A375 (cell line): Measurements from ENCODE around the gene CACFD1. TPM values are rescaled to one million over a fixed set of nuclear protein-coding genes. Genes with fewer than 3 reads are reported as not detected.

ENCODE experiments used
- total RNA-seq: library from RNA; depleted of rRNA; stranded (reverse); fragments of >200 nt; shearing (Covaris generic); gene quantifications from 2 replicates; pipeline ENCODE4 v1.2.3, GENCODE V29; 2014; rRNA removed

The CACFD1 gene
- 5.4 and 5.7 TPM in 2 replicates for total RNA-seq

GRCh38 chr9:133459476-133460404 lies at the start of gene CACFD1:
Gene CACFD1 (plus strand): TSS chr9:133459978. CDS start chr9:133460067, 89 bp downstream.

DNA sequence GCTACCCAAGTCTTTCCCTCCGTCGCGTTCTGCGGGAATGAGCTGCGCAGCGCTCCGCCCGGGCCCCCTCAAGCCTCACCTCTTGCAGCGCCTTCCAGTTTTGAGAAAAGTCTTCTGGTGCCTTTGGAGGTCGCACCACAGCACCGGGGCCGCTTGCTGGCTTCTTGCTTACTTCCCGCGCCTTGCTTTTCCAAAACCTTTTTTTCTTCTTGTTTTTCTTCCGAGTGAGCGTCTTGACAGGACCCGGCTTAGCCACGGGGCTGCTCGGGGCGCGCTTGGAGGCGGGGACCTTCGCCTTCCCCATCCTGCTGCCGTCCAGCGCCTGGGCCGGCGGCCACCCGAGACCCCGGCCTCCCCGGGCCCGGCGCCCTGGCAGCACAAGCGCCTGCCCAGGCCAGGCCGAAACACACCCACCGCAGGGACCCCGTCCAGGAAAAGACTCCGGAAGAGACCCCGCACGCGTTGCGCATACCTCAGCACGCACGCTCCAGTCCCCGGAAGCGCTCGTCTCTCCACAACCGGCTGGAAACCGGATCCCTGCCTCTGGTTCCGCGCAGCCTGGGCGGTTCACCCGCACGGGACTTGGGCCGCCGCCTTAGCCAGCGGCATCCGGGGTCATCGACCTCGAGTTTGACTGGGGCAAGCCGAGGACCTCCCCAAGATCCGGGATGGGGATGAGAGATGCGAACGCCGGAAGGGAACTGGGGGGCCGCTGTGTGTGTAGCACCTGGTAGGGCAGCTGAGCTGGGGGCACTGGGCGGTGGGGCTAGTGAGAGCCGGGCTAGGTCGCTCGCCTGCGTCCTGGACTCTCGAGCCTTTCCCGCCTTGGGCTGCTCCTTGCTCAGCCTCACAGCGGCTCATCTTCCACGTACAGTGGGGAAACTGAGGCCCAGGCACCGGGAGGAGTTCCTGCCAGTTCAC lies 42.0 kb upstream of the CACFD1 start, which contains the start of gene REXO4:
TSS of gene REXO4 (minus strand) at position 470 of the 921 bp plus-strand sequence. CDS start at position 304, 166 bp downstream.

GRCh38 chr9:133421615-133422542 lies 37.9 kb upstream of the CACFD1 start, which contains the start of gene ADAMTS13:
Gene ADAMTS13 (plus strand): TSS chr9:133422367. CDS start chr9:133422444, 77 bp downstream.

GRCh38 chr9:133478851-133479711 lies 19.3 kb downstream of the CACFD1 start, which contains the start of gene SLC2A6:
Gene SLC2A6 (minus strand): TSS chr9:133479099. CDS start chr9:133479059, 40 bp downstream.

Other genes with a start within 250 kb of the CACFD1 start
- not detected in 2 replicates for gene ABO, start 184.8 kb upstream of the CACFD1 start, total RNA-seq
- 56.2 and 62.8 TPM in 2 replicates for gene SURF6, start 123.8 kb upstream of the CACFD1 start, total RNA-seq
- 29.7 and 31.6 TPM in 2 replicates for gene MED22, start 111.8 kb upstream of the CACFD1 start, total RNA-seq
- gene RPL7A, start 111.8 kb upstream of the CACFD1 start, total RNA-seq: 2,460 and 2,581 TPM in 2 replicates
- gene SURF1, start 103.5 kb upstream of the CACFD1 start, total RNA-seq: 35.5 and 40.5 TPM in 2 replicates
- gene SURF2, start 103.4 kb upstream of the CACFD1 start, total RNA-seq: 88.1 and 115 TPM in 2 replicates
- gene SURF4, start 83.9 kb upstream of the CACFD1 start, total RNA-seq: 182 and 190 TPM in 2 replicates
- gene STKLD1, start 83.6 kb upstream of the CACFD1 start, total RNA-seq: 0.41 TPM in 1 of 2 replicates, not detected in the other
- 45.8 and 48.7 TPM in 2 replicates for gene REXO4, start 42.0 kb upstream of the CACFD1 start, total RNA-seq
- gene ADAMTS13, start 37.6 kb upstream of the CACFD1 start, total RNA-seq: 2.7 and 3.9 TPM in 2 replicates
- 3.3 and 4.2 TPM in 2 replicates for gene SLC2A6, start 19.1 kb downstream of the CACFD1 start, total RNA-seq
- not detected in 2 replicates for gene MYMK, start 65.0 kb downstream of the CACFD1 start, total RNA-seq
- gene ADAMTSL2, start 74.7 kb downstream of the CACFD1 start, total RNA-seq: not detected in 2 replicates
- not detected in 2 replicates for gene FAM163B, start 149.4 kb downstream of the CACFD1 start, total RNA-seq
- not detected in 2 replicates for gene DBH, start 176.4 kb downstream of the CACFD1 start, total RNA-seq